ENCODE data around the gene SEMA3D.
"Not testable (repeated sequence)": the region's sequence is repeated elsewhere in the genome, so short reads cannot be mapped to it uniquely, and the experiment has no call there.

DNA sequence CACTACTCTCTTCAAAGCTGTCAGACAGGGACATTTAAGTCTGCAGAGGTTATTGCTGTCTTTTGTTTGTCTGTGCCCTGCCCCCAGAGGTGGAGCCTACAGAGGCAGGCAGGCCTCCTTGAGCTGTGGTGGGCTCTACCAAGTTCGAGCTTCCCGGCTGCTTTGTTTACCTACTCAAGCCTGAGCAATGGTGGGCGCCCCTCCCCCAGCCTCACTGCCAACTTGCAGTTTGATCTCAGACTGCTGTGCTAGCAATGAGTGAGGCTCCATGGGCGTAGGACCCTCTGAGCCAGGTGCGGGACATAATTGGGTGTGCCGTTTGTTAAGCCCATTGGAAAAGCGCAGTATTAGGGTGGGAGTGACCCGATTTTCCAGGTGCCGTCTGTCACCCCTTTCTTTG lies 193.9 kb downstream of the SEMA3D start:
- TF ChIP-seq POLR2A, POLR2AphosphoS5 (IDR thresholded peaks at IDR 0.05; ENCODE audit: low read depth, low read length): not testable (repeated sequence)
